CD4-positive, alpha-beta T cell treated with Interleukin-17A for 4 hours (primary cell): ENCODE measurements around the gene MFSD11.
"Not testable (repeated sequence)": the region's sequence is repeated elsewhere in the genome, so short reads cannot be mapped to it uniquely, and the experiment has no call there.

Experiments used
- DNase-seq: peaks from one replicate; pipeline ENCODE4 v3.0.0-alpha.2; 2020; ENCODE audit warnings: mixed read lengths

Gene MFSD11

GRCh38 chr17:76737676-76738467 lies at the start of gene MFSD11:
Gene MFSD11, plus strand, starts transcription at chr17:76738119. Its CDS starts 234 bp downstream, at chr17:76738353.
- DNase-seq = peak; percentile 94

GRCh38 chr17:76688165-76688622 lies 49.7 kb upstream of the MFSD11 start:
- DNase-seq = no peak

DNA sequence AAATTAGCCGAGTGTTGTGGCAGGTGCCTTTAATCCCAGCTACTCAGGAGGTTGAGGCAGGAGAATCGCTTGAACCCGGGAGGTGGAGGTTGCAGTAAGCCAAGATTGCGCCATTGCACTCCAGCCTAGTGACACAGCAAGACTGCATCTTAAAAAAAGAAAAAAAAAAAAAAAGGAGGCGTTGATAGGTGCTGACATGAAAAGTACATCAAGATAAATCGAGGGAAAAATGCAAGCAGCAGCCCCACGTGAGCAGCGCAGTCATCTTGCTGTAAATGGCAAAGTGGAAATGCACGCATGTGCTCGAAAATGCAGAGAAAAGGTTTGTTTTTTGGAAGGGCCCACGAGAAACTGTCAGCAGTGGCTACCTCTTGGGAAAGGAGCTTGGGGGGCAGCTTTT lies 48.1 kb upstream of the MFSD11 start:
- DNase-seq = no peak

- DNase-seq = no peak
These were observed 47.2 kb upstream of the MFSD11 start for GRCh38 chr17:76690596-76691280.

DNA sequence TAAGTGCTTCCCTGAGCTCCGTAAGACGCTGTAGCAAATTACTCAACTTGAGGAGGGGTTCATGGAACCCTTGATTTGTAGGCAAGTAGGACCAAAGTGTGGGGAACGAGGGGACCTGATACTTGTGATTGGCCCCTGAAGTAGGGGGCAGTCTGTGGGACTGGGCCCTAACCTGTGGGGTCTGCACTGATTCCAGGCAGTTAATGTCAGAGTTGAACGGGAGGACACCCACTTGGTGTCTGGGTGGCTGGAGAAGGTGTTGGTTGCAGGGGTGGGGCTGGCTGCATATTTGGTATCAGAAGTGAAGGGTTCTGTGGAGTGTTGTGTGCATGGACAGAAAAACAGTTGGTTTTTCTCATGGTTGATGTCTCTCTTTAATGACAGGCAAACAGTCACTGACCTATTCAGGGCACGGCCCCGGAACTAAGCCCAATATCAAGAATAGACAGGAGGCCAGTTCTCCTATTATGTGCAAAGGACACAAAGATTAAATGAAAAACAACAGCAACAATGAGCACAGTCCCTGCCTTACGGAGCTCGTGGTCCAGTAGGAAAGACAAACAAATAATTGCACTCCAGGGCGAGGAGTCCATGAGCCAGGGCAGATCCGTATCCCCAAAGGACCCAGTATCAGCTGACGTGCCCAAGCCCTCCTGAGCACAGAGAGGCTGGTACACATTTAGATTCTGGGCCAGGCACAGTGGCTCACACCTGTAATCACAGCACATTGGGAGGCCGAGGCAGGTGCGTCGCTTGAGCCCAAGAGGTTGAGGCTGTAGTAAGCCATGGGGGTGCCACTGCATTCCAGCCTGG lies 46.3 kb upstream of the MFSD11 start:
- no peak for DNase-seq

- DNase-seq = no peak
These were observed 42.7 kb upstream of the MFSD11 start for GRCh38 chr17:76695059-76695831.

DNA sequence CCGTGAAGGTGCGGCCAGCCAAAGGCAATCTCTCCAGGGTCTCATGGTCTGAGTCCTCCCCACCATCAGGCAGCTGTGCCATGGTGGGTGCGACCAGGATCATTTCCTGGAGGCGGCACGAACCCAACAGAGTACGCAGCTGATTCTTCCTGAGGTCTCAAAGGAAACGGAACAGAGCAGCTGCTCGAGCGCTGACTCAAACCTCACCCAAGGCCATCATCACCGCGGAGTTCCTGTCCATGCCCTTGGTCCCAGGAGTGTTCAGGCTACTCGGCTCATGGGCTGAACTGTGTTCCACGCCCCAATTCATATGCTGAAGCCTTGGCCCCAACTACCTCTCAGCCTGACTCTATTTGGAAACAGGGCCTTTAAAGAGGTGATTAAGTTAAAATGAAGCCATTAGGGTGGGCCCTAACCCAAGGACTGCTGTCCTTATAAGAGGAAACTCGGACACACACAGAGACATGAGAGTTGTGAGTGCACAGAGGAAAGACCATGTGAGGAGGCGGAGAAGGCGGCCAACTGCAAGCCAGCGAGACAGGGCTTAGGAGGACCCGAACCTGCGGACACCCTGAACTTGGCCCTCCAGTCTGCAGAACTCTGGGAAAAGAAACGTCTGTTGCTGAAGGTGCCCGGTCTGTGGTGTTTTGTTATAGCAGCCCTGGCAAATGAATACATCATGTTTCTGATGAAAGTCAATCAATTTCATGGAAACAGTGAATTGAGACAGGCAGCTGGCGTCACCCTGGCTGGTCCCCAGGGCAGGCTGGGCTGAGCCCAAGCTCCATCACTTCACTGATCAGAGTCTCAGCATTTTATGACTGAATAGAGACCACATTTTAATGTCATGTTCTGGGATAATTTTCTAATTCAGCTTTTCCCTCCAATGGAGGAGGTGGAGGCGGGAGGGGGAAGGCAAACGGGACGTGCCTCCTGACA lies 40.9 kb upstream of the MFSD11 start:
- no peak for DNase-seq

GRCh38 chr17:76697702-76698465 lies 40.0 kb upstream of the MFSD11 start:
- no peak for DNase-seq

DNA sequence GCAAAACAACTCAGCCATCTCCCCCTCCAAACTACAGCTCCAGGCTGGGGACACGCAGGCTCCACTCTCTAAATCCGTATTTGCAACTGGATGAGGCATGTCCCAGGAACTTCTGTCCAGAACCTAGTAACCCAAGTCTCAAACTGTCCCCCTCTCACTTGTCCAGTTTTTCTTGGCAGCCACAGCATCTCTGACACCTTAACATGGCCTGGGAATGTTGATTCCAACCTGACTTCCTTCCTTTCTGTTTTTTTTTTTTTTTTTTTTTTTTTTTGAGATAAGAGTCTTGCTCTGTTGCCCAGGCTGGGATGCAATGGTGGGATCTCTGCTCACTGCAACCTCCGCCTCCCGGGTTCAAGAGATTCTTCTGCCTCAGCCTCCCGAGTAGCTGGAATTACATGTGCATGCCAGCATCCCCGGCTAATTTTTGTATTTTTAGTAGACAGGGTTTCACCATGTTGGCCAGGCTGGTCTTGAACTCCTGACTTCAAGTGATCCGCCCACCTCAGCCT lies 39.4 kb upstream of the MFSD11 start:
- DNase-seq = not testable (repeated sequence)

GRCh38 chr17:76700270-76700616 lies 37.7 kb upstream of the MFSD11 start:
- DNase-seq = no peak

GRCh38 chr17:76700617-76701470 lies 37.1 kb upstream of the MFSD11 start:
- DNase-seq = no peak

DNA sequence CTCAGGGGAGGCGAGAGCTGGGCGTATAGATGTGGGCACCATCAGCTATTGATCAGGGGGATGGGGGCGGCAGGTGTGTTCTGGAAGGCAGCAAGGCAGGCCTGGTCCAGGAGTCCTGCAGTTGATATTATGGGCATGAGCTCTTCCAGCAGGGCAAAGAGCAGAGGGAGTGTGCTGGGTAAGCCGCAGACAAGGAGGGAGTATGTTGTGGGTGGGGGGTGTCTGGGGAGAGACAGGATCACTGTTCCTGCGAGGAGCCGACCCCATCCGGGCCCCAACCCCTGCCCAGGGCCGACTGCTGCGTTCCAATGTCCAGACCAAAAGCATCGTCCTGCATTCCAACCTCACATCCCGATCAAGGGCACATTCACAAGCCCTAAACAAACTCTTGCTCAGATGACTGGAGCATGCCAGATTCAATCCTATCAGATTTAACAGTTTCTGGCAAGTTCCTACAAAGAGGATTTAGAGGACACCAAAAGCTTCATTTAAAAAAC lies 36.4 kb upstream of the MFSD11 start:
- DNase-seq = no peak

DNA sequence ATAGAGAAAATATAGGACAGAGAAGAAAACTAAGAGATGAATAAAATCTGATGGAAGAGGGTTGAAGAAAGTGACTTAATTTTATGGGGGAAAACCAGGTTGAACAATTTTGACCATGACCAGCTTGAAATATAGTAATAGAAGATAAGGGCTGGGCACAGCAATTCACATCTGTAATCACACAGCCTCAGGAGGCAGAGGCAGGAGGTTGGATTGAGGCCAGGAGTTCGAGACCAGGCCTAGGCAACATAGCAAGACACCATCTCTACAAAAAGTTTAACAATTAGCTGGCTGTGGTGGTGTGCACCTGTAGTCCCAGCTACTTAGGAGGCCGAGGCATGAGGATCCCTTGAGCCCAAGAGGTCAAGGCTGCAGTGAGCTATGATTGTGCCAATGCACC lies 35.8 kb upstream of the MFSD11 start:
- DNase-seq = no peak

DNA sequence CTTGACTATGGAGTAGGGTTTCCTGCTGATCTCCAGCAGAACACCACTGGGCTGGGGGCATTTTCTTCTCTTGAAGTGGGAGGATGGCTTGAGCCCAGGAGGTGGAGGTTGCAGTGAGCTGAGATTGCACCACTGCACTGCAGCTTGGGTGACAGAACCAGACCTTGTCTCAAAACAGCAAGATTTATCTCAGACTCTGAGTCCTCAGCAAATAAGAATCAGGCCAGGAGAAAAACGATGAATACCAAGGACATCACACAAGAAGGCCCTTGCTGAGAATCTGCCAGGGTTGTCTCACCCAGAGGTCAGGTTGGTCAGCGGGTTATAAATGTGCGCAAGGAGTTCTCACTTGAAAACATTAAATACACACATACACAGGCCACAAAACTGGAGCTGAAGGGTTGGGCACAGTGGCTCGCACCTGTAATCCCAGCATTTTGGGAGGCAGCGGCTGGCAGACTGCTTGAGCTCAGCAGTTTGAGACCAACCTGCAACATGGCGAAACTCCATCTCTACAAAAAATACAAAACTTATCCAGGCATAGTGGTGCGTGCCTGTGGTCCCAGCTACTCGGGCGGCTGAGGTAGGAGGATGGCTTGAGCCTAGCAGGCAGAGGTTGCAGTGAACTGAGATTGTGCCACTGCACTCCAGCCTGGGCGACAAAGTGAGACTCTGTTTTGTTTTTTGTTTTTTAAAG lies 34.8 kb upstream of the MFSD11 start:
- no peak for DNase-seq

DNA sequence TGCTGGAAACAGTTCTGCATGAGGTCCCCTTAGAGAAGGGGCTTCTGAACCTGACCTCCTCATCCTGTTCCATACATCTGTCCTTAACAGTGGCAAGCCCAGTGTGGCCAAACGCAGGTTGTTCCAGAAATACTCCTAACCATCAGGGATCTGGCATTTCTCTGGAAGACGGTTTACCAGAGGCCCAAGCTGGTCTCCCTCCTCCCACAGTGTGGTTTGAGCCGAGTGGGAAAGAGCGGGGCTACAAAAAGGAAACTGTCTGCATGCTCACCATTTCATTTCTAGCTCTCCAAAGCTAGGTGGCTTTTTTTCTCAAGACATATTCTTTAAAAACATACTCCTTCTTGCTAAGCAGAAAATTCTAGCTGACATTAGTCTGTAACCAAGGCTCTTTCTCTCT lies 33.1 kb upstream of the MFSD11 start:
- no peak for DNase-seq

- DNase-seq = no peak
These were observed 31.1 kb upstream of the MFSD11 start for GRCh38 chr17:76706817-76707216.

- no peak for DNase-seq
These were observed 29.7 kb upstream of the MFSD11 start for GRCh38 chr17:76707985-76708807.
